ENCODE results near the gene RUNX1. TPM values are rescaled to one million over a fixed set of nuclear protein-coding genes. Genes with fewer than 3 reads are reported as not detected.
A peak's percentile ranks its signal among the peaks of the same experiment; 100 is the strongest.

Gene RUNX1
- total RNA-seq, 1 experiment from 2014 or later = 55.2 TPM

- H4K20me1 ChIP-seq (ENCODE audit: low read length) = peaks cover 78% of the 10 kb centered on the region
- no peak for ATAC-seq
- no peak overlapping the region for H2AFZ ChIP-seq (ENCODE audit: low read length)
- H3K4me3 ChIP-seq (ENCODE audit: low read length) = peak overlapping the region; percentile 95
- ChIA-PET CTCF (interaction anchor here (0.7 to 2.7 kb wide), 2 partner anchors 138 to 628 kb away, joined by 3 to 7 read pairs; no protein-coding TSS in a partner anchor), POLR2A (ENCODE audit: unreplicated experiment) (interaction anchor here (0.5 to 0.6 kb wide), 2 partner anchors 39 to 96 kb away, joined by 4 to 5 read pairs; no protein-coding TSS in a partner anchor)
- H3K9me3 ChIP-seq (ENCODE audit: low read length) = no peaks in the 10 kb centered on the region
- H3K36me3 ChIP-seq (ENCODE audit: low read depth, low read length) = peaks cover 59% of the 10 kb centered on the region
- intact Hi-C loops (cut with micrococcal nuclease) = loop anchor here (2.0 to 10.0 kb wide), 3 partner anchors 191 to 1141 kb away; no protein-coding TSS in a partner anchor
- peak overlapping the region; percentile 97 for H3K27ac ChIP-seq (ENCODE audit: low read length)
- no peaks in the 10 kb centered on the region for H3K9me2 ChIP-seq (replicated peaks; ENCODE audit: low read length)
- peaks cover 93% of the 10 kb centered on the region for H3K79me2 ChIP-seq (ENCODE audit: low read length)
- H3K27me3 ChIP-seq (ENCODE audit: low read length) = no peaks in the 10 kb centered on the region
- no TSS peak for BruUV-seq (replicated peaks)
- H3F3A ChIP-seq (ENCODE audit: low read length, unreplicated experiment) = peaks cover 41% of the 10 kb centered on the region
- DNase-seq = peak; percentile 29
- H3K4me1 ChIP-seq (ENCODE audit: insufficient read depth, low read length) = peaks cover 50% of the 10 kb centered on the region
- peak overlapping the region; percentile 87 for H3K9ac ChIP-seq (ENCODE audit: low read length)
- no peak for TF ChIP-seq CTCF (conservative IDR thresholded peaks at IDR 0.05; ENCODE audit: low read depth, low read length)
- TF ChIP-seq EZH2phosphoT487 (IDR thresholded peaks at IDR 0.05; ENCODE audit: borderline replicate concordance, low read length) = no peak
- TF ChIP-seq EZH2 (IDR thresholded peaks at IDR 0.05; ENCODE audit: low read length, unreplicated experiment) = no peak
- peak overlapping the region; percentile 92 for H3K4me2 ChIP-seq (ENCODE audit: low read length)
Observed at GRCh38 chr21:34883491-34884271, 165.4 kb downstream of the RUNX1 start.

DNA sequence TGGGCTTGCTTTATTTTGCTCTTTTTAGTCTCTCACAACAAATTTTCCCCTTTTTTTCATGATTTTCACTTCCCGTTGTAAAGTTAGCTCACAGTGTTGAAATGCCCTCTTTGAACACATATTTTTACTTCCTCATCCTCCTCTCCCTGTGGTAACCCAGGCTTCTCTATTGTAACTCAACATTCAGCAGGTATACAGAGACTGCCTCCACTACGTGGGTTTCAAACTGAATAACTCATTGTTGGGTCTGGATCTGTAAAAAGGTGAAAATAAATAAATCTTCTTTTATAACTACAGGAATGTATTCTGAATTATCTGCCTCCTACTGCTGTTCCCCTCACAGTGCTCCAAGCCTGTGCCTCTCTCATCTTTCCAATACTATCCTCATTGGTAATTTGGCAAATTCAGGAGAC, 166.4 kb downstream of the RUNX1 start:
- H3K27ac ChIP-seq (ENCODE audit: low read length) = peak overlapping the region; percentile 97
- H3K9ac ChIP-seq (ENCODE audit: low read length) = peak overlapping the region; percentile 87
- H3K4me1 ChIP-seq (ENCODE audit: insufficient read depth, low read length) = peaks cover 58% of the 10 kb centered on the region
- peaks cover 63% of the 10 kb centered on the region for H3K36me3 ChIP-seq (ENCODE audit: low read depth, low read length)
- intact Hi-C loops (cut with micrococcal nuclease) = loop anchor here (1.0 to 10.0 kb wide), 5 partner anchors 36 to 1142 kb away; no protein-coding TSS in a partner anchor
- no peak for TF ChIP-seq EZH2 (IDR thresholded peaks at IDR 0.05; ENCODE audit: low read length, unreplicated experiment)
- no peak for TF ChIP-seq EZH2phosphoT487 (IDR thresholded peaks at IDR 0.05; ENCODE audit: borderline replicate concordance, low read length)
- TF ChIP-seq CTCF (conservative IDR thresholded peaks at IDR 0.05; ENCODE audit: low read depth, low read length) = no peak
- H3K9me3 ChIP-seq (ENCODE audit: low read length) = no peaks in the 10 kb centered on the region
- no peaks in the 10 kb centered on the region for H3K27me3 ChIP-seq (ENCODE audit: low read length)
- BruUV-seq (replicated peaks) = no TSS peak
- ATAC-seq (no peak), DNase-seq (no peak)
- peaks cover 89% of the 10 kb centered on the region for H3K79me2 ChIP-seq (ENCODE audit: low read length)
- ChIA-PET CTCF (interaction anchor here (0.6 to 2.7 kb wide), 2 partner anchors 36 to 137 kb away, joined by 3 to 7 read pairs; no protein-coding TSS in a partner anchor), POLR2A (ENCODE audit: unreplicated experiment) (no interaction called here)
- H2AFZ ChIP-seq (ENCODE audit: low read length) = no peak overlapping the region
- peak overlapping the region; percentile 95 for H3K4me3 ChIP-seq (ENCODE audit: low read length)
- peaks cover 81% of the 10 kb centered on the region for H4K20me1 ChIP-seq (ENCODE audit: low read length)
- peaks cover 42% of the 10 kb centered on the region for H3F3A ChIP-seq (ENCODE audit: low read length, unreplicated experiment)
- H3K4me2 ChIP-seq (ENCODE audit: low read length) = peak overlapping the region; percentile 92
- no peaks in the 10 kb centered on the region for H3K9me2 ChIP-seq (replicated peaks; ENCODE audit: low read length)
